Spleen (tissue), 7 donors: Measurements from ENCODE around the gene SMPD2.

ENCODE experiments used
- POLR2A ChIP-seq, 3 donors: fragments of 450-650 bp; IDR thresholded peaks; one replicate each; pipeline ENCODE4 v1.5.1; 2017; ENCODE audit warnings: antibody characterized with exemption in 3 of 3, mild to moderate bottlenecking in 1 of 3
- TF ChIP-seq, protein P1 (sequence below), 11 experiments: fragments of 200-600 bp in 7 of 11; fragments of 450-650 bp in 4 of 11; sonication (generic) in 4 of 11; IDR thresholded peaks in 8 of 11; conservative IDR thresholded peaks in 3 of 11; 1 replicate in 7 of 11; 2 replicates in 4 of 11; pipeline versions ENCODE4 v1.4.0 to v1.8.0; 2016 to 2021; ENCODE audit warnings: antibody characterized with exemption in 11 of 11, inconsistent platforms in 4 of 11, mild to moderate bottlenecking in 1 of 11
- donor health status: DM: no; HTN: no; CAD: no; lungs with moderate emphysema.
- donor health status: DM: no; HTN: no; CAD: no.
- donor health status: DM: no; HTN: no; CAD: no.

DNA sequence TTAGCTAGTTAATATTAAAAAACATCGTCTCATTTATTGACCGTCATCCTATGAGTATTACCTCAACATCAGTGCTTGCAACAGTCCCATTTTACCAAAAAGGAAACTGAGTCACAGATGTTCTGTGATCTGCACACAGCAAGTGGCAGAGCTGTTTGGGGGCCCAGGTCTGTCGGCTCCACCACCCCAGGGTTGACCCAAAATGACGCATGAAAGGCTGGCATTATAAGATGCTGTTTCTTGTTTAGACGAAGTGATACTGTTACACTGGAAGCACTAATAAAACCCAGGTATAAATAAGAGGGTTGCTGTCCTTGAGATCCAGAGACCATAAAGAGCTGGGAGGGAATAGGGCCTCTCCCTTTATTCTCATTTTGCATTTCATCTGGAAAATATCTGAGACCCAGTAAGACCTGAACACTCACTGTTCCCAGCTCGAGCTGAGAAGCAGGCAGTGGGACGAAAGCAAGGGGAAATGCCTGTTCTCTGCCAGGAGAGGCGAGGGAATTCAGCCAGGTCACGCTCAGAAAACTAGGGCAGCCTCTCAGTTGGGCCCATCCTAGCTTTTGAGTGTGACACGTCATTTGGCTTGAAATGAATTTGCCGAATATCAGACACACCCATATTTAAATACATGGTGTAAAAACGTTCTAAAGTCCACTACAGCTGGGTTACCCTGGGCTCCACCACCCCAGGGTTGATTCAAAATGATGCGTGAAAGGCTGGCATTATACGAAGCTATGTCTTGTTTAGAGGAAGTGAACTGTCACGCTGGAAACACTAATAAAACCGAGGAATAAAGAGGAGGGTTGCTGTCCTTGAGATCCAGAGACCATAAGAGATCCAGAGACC is 16.4 kb downstream of the SMPD2 start:
- TF ChIP-seq, protein P1, sequence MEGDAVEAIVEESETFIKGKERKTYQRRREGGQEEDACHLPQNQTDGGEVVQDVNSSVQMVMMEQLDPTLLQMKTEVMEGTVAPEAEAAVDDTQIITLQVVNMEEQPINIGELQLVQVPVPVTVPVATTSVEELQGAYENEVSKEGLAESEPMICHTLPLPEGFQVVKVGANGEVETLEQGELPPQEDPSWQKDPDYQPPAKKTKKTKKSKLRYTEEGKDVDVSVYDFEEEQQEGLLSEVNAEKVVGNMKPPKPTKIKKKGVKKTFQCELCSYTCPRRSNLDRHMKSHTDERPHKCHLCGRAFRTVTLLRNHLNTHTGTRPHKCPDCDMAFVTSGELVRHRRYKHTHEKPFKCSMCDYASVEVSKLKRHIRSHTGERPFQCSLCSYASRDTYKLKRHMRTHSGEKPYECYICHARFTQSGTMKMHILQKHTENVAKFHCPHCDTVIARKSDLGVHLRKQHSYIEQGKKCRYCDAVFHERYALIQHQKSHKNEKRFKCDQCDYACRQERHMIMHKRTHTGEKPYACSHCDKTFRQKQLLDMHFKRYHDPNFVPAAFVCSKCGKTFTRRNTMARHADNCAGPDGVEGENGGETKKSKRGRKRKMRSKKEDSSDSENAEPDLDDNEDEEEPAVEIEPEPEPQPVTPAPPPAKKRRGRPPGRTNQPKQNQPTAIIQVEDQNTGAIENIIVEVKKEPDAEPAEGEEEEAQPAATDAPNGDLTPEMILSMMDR (IDR thresholded peaks at IDR 0.05 in 8 of 11, conservative IDR thresholded peaks at IDR 0.05 in 3 of 11) = no peak
- TF ChIP-seq POLR2A (IDR thresholded peaks at IDR 0.05) = no peak
